ENCODE data around the gene MSL2.

DNA sequence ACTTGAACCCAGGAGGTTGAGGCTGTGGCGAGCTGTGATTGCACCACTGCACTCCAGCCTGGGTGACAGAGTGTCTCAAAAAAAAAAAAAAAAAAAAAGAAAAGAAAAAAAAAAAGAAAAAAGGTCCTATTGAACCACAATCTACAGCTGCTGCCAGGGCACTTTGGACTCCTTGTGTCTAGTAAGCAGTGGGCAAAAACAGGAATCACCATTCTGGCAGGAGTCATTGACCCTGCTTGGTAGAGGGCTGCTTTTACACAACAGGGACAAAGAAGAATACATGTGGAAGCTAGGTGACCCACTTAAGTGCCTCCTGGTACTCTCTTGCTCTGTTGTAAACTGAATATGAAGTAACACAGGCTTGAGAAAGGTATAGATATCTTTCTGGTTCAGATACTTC, 39.4 kb upstream of the MSL2 start:
- TF ChIP-seq EZH2 (IDR thresholded peaks at IDR 0.05) (no peak), POLR2AphosphoS5 (IDR thresholded peaks at IDR 0.05; ENCODE audit: borderline replicate concordance, low read depth, low read length) (no peak), FOXP2 (optimal IDR thresholded peaks at IDR 0.05; ENCODE audit: control extremely low read depth, extremely low read length, insufficient read depth) (no peak)
